HG03066 (cell line): ENCODE data around the gene TBC1D5.
"Not testable (repeated sequence)": the region's sequence is repeated elsewhere in the genome, so short reads cannot be mapped to it uniquely, and the experiment has no call there.

Experiments used
- ATAC-seq: cut with Tn5 transposase; IDR thresholded peaks from one replicate; pipeline ENCODE4 v1.9.1; 2021; ENCODE audit warnings: low read depth; ENCODE audit not compliant: unreplicated experiment

Gene TBC1D5

DNA sequence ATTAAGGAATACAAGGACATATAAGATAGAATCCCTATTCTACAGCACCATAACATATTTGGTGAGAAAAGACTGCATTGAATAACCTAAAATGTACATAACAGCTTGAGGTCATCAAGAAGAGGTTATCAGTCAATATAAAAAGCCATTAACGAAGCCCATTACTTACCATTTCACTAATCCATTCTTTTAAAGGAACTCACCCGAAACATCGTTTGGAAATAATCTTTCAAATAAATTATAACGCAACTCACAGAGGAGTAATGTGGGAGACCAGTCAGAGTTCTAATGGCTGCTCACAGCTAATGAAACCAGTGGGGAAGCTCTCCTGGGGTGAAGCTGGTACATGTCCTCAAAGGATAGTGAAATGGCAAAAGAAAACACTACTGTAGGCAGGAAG is 188.4 kb downstream of the TBC1D5 start:
- no peak for ATAC-seq

DNA sequence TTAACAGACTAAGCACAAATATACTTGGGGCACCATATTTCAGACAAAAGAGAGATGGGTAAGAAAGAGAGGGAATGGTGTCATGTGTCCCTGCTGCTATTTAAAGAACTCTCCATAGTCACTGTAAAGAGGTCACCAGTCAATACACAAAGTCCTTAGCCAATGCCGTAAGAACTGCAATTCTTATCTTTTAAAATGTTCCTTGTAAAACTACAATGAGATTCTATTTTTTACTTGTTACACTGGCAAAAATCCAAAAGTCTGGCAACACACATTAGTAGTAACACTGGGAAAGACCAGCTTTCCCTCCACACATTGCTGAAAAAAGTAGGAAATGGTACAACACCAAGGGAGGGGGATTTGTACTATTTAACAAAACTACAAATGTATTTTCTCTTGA is 189.4 kb downstream of the TBC1D5 start:
- ATAC-seq = no peak

DNA sequence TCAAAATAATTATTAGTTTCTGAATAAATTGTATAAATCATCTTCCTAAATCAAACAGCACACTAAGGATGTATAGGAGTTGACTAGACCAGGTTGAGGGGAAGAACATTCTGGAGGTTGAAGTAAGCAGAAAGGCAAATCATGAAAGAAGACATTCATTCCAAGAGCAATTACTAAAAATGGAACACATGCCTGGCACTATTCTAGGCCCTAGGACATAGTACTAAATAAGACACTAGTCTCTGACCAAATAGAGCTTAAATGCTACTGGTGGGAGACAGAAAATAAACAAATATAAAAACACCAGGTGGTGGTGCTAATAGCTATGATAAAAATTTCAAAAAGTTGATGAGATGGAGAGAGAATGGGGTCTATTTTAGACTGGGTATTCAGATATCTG is 190.1 kb downstream of the TBC1D5 start:
- ATAC-seq = no peak

DNA sequence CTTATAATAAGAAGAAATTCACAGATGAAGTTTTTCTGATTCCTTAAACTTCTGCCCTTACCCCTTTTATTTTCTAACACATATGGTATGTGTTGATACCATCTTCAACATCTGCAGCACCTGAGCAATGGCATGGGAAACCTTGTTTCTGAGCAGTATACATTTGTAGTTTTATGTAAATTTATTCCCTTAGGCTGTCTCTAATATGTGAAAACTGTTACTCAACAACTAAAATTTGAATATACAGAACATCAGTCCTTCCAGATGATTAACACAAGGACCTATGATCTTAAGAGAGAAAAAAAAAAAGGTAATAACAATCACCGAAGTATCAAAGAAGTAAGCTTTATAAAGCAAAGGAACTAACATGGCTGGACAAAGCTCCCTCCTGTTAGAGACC is 190.5 kb downstream of the TBC1D5 start:
- ATAC-seq = no peak

DNA sequence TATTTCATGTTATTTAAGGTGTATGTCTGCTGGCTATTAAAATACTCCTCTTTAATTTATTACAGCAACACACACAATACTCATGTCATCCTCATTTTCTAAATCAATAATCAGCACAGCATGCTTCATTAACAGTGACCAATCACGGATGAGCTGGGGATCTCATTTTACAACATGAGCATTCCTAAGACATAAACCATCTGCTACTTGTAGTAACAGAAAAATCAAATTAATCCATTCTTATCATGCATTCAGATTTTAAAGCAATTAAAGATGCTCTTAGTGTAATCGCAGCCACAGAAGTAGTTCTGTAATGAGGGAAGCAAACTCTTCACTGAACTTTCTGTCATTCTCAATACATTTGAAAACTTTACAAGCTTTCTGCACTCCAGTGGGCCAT is 191.1 kb downstream of the TBC1D5 start:
- ATAC-seq = no peak

DNA sequence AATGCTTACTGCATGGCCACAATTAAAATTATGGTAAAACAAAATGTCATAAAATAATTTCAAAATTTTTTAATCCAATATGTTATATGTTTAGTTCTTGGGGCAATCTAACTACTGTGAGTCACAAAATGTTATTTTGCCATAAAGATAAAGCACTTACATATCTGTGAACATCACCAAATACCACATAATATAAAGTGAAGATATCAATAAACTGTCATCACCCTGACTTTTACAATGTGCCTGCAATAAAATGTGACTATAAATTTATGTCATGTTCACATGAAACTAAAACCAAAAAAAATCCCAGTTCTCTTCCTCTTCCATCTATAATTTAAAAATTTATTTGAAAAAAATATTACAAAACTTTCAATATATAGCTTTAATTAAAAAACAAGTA is 191.8 kb downstream of the TBC1D5 start:
- no peak for ATAC-seq

DNA sequence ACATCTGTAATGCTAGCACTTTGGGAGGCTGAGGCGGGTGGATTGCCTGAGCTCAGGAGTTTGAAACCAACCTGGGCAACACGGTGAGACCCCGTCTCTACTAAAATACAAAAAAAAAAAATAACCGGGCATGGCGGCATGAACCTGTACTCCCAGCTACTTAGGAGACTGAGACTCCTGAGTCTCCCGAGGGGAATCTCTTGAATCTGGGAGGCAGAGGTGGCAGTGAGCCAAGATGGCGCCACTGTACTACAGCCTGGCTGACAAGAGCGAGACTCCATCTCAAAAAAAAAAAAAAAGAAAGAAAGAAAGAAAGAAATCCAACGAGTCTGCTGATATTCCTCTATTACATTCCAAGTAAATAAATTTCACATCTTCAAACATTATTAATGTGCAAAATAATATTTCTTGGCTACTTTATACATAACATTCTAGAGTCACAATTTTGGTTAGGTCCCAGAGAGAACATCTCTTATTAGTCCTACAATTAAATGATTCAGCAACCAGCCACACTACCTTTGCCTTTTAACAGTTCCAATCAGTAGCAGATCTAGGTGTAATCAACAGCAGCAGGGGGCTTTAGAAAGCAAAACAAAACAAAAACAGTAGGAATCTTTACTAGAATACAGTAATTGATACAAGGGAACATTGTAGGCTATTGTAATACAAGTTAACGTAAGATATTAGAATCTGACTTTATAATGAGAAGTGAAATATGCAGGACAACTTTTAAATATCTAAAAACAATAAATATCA is 195.8 kb downstream of the TBC1D5 start:
- ATAC-seq = no peak

DNA sequence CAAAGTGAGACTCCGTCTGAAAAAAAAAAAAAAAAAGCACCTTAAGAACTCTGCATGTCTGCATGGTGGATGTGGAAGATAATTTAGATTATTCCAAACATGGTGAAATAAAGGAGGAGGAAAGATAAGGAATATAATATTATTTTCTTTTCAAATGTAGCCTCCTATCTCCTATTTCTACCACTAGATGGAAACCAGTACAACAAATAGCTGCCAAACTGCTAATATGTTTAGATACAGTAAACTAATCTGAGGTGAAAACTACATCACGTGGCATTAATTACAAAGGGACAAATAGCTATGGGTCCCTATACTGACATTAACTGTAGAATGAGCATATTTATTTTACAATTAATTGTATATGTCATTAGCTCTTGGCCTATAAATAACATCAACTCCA is 197.8 kb downstream of the TBC1D5 start:
- ATAC-seq = no peak

DNA sequence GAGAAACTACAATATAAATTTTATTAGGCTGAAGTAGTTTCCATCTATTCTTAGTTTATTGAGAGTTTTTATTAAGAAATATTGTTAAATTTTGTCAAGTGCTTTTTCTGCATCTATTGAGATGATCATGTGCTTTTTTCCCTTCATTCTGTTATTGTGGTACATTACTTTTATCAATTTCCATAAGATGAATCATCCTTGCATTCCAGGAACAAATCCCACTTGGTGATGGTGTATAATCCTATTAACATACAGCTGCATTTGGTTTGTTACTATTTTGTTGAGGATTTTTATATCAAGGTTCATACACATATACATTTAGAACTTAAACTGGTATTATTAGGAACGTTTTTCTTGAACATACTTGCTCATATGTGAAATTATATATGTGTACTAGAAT is 199.8 kb downstream of the TBC1D5 start:
- no peak for ATAC-seq

DNA sequence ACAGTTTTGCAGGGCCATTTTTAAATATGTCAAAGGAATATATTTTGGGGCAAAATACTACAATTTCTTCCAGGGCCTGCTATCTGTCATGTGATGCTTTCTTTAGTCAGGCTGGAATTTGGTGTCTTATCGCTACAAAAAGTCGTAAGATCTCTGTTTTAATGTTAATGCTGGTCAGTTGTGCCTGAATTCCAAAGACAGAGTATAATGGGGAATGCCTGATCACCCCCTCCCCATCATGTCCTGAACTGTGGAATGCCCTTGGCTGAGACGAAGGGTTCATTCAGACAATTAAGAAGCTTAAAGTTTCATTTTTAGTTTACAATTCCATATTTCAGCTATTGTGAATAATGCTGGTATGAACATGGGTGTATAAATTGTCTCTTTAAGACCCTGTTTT is 203.0 kb downstream of the TBC1D5 start:
- no peak for ATAC-seq

DNA sequence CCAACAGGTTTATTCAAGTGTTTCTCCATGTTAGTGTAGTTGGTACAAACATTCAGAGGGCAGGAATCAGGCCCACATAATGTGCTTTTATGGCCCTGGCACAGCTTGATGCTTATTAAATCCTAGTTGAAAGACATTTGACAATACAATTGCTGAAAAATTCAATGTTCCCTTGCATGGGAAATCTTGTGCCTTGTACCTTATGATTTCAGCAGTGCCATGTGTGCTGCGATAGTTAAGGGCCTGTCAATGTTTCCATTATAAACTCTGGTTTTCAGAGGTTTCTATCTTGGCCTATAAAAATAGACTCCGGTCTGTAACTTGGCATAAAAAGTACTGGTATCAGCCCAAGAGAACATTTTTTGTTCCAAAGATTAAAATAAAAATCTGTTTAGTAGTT is 207.2 kb downstream of the TBC1D5 start:
- no peak for ATAC-seq

DNA sequence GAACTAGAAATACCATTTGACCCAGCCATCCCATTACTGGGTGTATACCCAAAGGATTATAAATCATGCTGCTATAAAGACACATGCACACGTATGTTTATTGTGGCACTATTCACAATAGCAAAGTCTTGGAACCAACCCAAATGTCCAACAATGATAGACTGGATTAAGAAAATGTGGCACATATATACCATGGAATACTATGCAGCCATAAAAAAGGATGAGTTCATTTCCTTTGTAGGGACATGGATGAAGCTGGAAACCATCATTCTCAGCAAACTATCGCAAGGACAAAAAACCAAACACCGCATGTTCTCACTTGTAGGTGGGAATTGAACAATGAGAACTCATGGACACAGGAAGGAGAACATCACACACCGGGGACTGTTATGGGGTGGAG is 210.0 kb downstream of the TBC1D5 start:
- ATAC-seq = not testable (repeated sequence)

DNA sequence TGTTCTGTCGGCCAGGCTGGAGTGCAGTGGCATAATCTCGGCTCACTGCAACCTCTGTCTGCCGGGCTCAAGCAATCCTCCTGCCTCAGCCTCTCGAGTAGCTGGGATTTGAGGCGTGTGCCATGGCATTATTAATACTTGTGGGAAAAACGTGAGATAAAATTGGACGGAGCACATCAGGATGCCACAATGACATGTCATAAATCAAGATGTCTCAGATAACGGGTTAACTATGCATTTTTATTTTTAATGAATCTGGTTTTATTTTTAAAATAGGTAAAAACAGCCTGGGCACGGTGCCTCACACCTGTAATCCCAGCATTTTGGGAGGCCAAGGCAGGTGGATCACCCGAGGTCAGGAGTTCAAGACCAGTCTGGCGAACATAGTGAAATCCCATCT is 212.8 kb downstream of the TBC1D5 start:
- ATAC-seq = no peak

DNA sequence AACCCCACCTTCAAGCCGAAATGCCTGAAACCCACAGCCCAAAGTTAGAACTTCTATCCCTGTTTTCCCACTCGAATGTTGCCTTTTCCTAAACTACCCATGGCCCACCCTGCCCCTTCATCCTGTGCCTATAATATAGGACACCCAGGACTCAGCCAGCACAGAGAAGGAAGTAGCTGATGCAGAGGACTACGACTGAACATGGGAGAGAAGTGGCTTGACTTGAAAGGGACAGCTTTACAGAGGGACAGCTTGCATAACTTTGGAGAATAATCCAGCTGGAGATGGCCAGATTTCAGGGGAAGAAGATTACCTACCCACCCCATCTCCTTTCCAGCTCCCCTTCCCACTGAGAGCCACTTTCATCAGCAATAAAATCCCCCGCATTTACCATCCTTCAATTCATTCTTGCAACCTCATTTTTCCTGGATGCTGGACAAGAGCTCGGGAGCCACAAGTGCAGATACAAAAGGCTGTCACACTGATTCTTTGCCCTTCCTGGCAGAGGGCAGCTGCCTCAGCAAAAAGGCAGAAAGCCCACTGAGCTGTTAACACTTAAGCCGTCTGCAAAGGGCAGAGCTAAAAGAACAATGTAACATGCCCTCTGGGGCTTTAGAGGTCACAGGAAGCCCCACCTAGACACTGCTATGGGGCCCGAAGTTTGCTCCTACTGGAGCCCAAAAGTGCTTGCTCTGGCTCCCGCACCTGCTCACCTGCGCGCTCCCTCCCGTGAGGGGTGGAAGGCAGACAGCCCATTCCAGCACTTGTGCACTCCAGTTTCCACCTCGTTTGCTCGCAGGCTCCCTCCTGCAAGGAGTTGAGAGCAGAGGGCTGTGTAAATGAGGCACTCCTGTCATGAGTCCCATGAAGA is 224.0 kb downstream of the TBC1D5 start:
- no peak for ATAC-seq

DNA sequence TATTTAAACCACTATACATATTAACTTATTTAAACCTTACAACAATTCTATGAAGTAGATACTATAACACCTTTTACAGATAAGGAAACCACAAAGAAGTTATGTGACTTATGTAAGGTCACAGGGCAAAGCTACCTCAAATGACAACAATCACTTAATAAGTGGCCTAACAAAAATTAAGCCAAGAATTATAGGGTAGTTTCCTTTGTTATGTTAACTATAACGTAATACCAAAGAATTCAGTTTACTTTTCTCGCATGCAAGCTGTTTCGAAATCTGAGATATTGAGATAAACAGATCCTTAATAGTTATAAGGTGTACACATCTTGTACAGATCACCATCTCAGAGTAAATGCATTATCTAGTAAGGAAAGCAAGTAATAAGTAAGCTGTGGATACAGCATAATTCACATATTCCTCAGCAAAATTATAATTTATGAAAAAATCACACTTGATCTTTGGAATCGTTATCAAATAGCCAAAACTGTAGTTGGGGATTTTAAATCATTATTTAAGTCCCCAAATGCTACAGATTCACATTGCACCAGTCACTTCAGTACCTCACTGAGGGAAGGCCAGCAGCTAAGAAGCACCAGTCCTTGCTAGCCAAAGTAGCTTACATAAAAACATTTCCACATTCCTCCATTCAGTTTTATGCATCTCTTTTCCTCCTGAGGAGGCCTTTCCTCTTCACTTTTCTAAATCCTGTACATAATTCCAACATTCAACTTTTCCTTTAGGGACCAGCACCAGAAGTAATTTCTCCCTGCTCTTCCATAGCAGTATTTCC is 226.8 kb downstream of the TBC1D5 start:
- no peak for ATAC-seq

DNA sequence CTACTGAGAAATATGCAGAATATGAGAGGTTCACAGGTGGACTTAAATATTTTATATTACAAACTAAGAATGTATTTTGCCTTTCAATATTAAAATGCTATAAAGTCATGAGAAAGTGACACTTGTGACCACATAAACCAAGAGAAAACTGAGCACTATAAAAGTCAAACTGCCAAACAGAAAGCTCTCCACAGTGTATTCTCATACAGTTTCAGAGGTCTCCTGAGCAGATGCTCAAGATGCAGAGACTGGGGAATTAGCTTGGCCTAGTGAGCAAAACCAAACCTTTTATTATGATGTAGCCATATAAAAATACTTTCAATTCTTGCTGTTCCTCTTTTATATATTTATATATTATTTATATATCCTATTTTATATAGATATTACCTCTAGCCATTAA is 227.8 kb downstream of the TBC1D5 start:
- ATAC-seq = no peak

DNA sequence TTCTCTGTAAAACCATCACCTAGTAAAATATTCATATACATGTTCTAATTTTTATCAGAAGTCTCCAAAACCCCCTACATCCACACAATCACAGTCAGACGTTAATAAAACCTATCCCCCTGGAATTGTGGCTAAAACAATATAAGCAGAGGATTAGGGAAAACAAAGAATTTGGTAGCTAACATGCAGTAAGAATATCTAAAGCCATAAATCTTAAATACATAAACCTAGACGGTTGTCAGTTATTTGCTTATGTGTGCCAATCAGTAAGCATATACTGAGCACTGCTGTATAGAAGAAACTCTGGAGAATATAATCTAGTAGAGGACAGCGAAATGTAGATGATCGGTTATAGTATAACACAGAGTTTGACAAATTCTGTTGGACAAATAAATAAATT is 232.2 kb downstream of the TBC1D5 start:
- no peak for ATAC-seq

DNA sequence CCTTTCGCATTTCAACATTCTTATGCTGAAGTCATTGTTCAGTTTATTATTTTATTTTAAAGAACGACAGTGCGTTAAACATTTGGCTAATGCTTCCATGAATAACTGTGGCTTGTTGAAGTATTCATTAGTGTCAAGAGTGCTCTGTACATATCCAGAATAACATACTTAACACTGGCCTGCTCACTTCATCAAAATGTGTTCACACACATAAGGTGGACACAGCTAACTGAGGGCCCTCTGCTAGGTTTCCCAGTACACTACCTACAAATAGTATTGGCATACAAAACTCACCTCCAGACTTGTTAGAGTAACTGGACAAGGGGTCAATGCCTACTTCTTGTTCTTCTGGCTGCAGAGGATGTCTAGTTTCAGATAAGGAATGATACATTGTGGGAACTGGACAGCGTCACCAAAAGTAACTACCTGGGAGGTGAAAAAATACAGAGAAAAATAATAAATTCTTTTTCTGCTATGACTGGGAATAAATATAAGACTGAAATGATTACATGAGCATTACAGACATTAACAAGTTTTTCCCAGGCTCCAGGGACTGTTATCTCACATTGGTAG is 234.2 kb downstream of the TBC1D5 start:
- ATAC-seq = no peak

DNA sequence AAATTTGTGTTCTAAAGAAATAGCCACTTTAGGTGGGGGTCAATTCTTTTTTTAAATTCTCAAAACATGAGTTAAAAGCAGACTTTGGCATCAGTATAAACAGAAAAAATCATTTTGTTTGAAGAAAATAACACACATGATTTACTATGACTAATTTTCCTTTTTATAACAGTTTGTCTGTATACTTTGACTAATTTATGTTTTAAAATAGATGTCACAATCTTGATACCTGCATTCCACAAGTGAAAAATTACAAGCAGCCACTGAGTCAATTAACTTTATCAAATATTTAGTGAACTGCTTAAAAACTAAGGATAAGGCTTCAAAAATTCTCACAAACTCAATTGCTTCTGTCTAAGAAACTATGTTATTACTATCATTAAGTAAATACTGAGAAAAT is 235.0 kb downstream of the TBC1D5 start:
- ATAC-seq = no peak

DNA sequence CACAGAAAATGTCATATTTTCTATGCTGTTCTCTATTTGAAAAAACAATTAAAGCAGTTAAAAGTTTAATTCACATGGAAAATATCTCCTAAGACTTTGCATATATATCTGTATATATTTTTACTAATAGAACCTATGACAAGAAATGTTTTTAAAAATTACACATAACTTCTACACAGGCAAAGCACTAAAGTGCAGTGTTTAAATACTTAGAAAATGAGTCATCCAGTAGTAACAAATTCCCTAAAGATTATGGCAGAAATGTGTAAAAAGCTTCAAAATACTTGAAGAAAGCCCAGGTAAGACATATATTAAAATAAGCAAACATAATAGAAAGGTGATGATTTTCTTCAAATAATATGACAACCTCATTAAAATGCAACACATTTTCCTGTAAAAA is 236.6 kb downstream of the TBC1D5 start:
- no peak for ATAC-seq

DNA sequence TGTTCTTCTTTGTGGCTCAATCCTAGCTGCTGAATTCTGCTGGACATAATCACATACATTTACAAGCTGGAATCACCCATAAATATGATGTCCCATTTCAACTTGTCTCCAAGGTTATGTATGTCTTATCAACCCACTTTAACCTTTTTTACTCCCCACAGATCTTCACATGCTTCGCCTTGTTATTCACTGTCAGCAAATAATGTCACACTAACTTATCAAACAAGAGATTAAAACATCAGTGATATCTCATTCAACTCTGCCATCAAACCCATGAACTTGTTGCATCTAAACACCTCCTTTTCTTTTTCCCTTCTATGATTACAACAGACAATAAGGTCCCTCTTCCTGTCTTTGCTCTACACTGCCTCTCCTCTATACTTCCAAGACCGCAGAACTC is 240.7 kb downstream of the TBC1D5 start:
- ATAC-seq = no peak
